Kasumi-1 (cell line): ENCODE data around the gene PHF3.

Experiments
- DNase-seq, 2 experiments: peaks; one replicate each; lab custom pipeline; 2025; lab: John Stamatoyannopoulos, UW

PHF3 gene

DNA sequence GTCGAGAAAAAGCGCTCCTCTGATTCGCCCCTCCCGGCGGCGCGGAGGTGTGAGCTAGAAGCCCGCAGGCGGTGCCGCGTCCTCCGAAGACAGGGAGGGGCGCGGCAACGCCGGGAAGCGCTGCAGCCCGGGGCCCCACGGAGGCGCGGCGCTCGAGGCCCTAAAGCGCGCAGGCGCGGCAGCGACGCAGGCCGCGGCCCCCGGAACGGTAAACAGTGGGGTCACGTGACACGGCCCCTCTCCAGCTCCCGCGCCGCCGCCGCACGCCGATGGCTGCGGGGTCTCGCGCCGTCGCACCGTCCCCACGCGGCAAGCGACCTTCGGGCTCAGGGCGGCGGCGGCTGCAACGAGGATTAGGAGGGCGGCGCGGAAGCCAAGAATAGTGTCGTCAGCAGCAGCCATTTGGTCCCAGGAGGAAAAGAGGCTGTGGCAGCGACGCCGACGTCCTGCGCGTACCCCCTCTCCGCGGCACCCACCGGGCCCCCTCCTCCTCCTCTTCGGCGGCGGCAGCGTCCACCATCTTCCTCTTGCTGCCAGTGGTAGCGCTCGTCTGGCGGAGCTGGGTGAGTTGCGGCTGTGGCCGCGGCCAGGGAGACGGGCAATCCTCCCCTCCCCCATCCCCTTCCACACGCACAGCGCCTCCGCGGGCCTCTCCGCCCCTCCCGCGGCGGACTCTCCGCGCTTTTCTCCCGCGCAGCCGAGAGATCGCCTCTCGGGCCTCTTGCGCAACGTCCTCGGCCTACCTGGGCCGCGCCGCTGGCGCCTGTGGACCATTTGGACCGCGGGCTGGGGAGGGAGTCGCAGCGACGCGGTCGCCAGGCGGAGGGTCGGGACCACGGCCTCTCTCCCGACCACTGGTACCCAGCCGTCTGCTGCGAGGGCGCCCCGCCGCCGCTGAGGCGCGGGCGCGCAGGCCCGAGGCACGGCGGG is at the start of gene PHF3:
TSS of gene PHF3 (plus strand) at position 215 of the 930 bp plus-strand sequence. CDS start 10,750 bp downstream, outside the sequence.
- peak; percentile 83 to 84 for DNase-seq

GRCh38 chr6:63589952-63590411 is 45.6 kb upstream of the PHF3 start:
- no peak for DNase-seq

- no peak for DNase-seq
Measured at GRCh38 chr6:63592886-63593285, 42.7 kb upstream of the PHF3 start.

DNA sequence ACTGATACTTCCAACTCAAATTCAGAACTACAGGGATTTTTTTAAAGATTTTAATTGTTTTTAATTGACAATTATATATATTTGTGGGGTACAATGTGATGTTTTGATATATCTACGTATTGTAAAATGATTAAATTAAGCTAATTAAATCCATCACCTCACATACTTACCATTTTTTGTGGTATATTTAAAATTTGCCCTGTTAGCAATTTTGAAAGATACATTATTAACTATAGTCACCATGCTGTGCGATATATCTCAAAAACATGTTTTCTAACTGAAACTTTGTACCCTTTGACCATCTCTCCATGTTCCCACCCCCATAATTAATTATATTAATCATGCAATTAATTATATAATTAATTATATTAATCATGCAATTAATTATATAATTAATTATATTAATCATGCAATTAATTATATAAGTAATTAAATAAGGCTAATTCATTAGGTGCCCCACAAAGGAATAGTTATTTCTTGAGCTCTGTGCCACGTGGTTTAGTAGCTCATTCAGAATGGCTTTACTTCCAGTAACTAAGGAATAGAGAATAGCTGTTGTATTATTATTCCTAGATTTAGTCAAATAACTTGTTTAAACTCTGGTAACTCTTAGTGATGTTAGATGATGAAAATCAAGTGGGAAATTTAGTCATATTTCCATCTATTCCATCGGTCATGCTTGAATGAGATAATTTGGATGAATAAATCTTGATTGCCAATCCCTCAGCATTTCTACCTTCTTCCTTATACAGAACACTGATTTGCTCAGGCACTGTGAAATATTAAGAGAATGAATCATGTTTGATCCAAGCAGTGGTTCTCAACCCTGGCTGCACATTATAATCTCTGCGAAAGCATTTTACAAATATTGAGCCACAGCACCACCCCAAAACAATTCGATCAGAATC is 38.2 kb upstream of the PHF3 start:
- no peak for DNase-seq

- peak; percentile 68 to 80 for DNase-seq
Measured at GRCh38 chr6:63598049-63599036, 37.3 kb upstream of the PHF3 start.

DNA sequence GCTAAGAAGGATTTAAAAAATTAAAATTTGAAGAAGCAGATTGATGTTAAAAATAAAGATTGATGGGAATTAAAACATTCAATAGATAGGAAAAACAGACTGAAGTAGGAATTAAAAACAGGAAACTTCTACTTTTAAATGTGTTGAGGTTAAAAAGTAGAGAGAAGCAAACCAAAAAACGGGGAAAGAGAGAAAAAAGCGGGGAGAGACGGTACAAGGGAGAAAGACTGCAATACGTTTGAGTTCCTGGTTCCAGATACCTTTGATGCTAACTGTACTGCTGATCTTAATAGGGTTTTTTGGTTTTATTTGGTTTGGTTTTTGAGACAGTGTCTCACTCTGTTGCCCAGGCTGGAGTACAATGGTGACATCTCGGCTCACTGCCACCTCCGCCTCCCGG is 36.4 kb upstream of the PHF3 start:
- DNase-seq: no peak

DNA sequence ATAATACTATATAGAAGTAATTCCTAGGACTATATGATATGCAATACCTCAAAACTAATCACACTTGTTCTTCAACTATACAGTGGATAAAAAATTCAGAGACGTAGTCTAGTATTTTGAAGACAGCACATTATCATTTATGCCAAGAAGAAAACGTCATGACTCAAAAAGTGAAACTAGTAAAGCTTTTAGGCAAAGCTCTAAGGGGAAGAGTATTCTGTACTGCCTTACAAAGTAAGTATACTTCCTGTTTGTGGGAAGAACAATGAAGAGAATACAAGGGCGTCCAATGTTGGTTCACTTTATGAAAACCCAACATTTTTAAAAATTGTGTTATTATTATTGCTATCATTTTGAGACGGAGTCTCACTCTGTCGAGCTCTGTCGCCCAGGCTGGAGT is 35.5 kb upstream of the PHF3 start:
- DNase-seq: no peak

- DNase-seq: peak; percentile 7 to 18
Measured at GRCh38 chr6:63609231-63609630, 26.4 kb upstream of the PHF3 start.

- no peak for DNase-seq
Measured at GRCh38 chr6:63610944-63611343, 24.7 kb upstream of the PHF3 start.

- no peak for DNase-seq
Measured at GRCh38 chr6:63611560-63611959, 24.0 kb upstream of the PHF3 start.

DNA sequence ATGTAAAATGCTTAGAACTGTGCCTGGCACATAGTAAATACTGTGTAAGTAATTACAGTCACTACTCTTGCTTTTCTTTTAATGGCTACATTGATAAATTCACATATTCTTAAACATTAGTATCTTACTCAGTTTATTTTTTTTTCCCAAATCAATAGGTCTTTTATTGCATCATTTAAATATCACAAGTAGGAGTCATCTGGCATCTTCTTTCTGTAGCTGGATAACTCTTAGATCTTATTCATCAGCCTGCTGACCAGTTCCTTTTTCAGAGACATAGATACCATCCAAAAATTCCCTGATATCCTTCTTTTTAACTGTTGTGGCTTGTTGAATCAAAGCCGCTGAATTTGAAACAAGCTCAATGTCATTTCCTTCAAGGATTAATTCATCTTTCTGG is 20.0 kb upstream of the PHF3 start:
- no peak for DNase-seq

GRCh38 chr6:63624091-63624490 is 11.5 kb upstream of the PHF3 start:
- no peak for DNase-seq

DNA sequence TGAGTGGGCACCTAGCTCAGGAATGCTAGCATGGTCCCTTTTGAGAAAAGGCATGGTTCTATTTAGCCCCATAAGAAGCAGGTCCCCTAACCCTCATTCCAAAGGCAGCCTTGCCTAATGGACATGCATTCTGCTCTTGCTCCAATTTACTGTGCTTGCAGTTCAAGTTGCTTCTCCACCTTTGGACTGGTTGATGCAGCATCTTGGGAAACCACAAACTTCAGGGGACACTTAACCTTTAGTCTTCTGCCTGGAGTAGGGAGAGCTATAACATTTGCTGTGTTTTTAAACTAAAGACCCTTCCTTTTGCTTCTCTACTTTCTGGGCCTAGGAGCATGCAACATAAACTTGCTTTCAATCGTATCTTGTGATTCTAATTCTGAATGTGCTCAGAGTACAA is 5.1 kb upstream of the PHF3 start:
- DNase-seq: no peak

GRCh38 chr6:63634630-63635029 is 972 bp upstream of the PHF3 start:
- DNase-seq: no peak

- peak; percentile 42 to 62 for DNase-seq
Measured at GRCh38 chr6:63635215-63635587, 401 bp upstream of the PHF3 start.

DNA sequence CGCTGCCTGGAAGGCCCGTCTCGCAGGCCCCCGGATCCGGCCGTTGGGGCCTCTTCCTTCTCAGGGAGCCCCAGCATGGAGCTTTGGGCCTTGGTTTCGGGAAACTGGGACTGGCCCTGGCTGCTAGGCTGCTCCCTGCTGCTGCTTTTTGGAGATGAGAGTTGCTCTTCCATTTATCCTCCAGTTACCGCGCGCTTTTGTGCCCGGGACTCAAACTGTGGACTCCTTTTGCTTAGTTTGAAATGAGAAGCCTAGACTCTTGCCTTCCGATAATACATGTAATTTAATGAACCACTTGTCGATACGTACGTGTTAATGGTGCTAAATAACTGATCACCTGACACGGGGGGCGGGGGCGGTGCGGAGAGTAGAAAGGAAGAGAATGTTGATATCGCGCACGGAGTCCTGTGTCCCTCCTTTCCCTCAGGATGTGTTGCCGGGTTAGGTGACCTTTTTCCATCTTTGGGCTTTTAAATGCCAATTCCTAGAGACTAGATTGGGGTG is 968 bp downstream of the PHF3 start:
- peak; percentile 48 to 54 for DNase-seq

- DNase-seq: peak; percentile 5 to 29
Measured at GRCh38 chr6:63637865-63638445, 2.4 kb downstream of the PHF3 start.

DNA sequence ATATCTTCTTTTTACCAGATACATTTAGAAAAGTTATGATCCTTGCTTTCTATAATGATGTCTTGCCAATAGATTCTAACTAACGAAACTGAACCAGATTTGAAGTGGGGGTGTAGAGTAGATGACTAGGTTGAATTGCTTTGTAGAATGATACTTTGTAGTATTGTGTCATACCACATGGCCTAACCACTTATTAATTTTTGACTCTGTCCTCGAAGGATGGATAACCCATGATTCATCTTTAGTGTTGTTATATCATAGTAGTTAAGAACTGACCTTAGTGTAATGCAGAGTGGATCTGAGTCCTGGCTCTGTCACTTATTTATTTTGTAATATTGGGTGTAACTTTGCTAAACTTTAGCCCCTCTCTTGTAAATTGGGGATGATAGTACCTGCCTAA is 4.5 kb downstream of the PHF3 start:
- DNase-seq: no peak

DNA sequence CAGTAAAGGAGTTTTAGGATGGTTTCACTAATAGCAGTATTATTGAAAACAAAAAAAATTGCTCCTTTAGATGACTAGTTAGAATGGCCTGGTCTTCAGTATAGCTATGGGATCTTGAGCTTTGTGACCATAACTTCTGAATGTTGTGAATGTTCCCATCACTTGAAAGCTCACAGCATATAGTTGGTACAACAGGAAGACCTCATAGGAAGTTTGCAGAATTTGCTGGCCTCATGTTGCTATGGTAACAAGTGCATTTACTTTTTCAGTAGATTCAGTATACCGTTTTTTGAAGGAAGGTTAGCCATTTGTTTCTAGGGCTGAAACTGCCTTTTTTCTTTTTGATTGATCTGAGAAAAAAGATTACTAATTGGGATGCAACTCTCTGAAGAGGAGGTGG is 8.3 kb downstream of the PHF3 start:
- peak; percentile 54 to 61 for DNase-seq

DNA sequence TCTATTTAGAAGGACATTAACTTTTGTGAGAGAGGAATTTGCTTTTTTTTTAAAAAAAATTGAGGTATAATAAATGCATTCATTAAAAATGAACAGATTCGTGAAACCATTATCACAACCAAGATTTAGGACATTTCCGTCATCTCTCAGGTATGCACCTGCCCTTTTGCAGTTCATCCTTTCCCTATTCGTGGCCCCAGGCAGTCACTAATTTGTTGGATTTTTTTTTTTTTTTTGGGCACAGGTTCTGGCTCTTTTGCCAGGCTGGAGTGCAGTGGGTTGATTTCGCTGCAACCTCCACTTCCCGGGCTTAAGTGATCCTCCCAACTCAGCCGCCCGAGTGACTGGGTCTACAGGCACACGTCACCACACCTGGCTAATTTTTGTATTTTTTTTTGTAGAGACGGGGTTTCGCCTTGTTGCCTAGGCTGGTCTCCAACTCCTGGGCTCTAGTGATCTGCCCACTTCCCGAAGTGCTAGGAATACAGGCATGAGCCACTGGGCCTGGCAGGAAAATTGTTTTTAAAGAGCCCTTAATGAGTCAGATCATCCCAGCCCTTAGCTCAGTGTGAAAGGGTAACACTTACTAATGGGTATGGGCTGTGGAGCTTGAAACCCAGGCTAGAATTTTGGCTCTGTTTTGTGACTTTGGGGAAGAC is 9.2 kb downstream of the PHF3 start:
- DNase-seq: no peak
